ENCODE results near the gene H19.

The H19 gene

GRCh38 chr11:1997755-1998154 lies at the start of gene H19:
TSS of gene H19 (minus strand) at chr11:1997842.
- TF ChIP-seq CTCF (IDR thresholded peaks at IDR 0.05; ENCODE audit: low read length, missing control alignments): no peak
- no peak within 1 kb of the TSS for H3K4me3 ChIP-seq (replicated peaks; ENCODE audit: low read depth, low read length)
- no peak for DNase-seq (ENCODE audit: low read depth)

- no peak for DNase-seq (ENCODE audit: low read depth)
- TF ChIP-seq CTCF (IDR thresholded peaks at IDR 0.05; ENCODE audit: low read length, missing control alignments): no peak
- H3K4me3 ChIP-seq (replicated peaks; ENCODE audit: low read depth, low read length): no peak overlapping the region
Observed at GRCh38 chr11:2041963-2042362, 44.3 kb upstream of the H19 start.

- H3K4me3 ChIP-seq (replicated peaks; ENCODE audit: low read depth, low read length): no peak overlapping the region
- no peak for TF ChIP-seq CTCF (IDR thresholded peaks at IDR 0.05; ENCODE audit: low read length, missing control alignments)
- DNase-seq (ENCODE audit: low read depth): no peak
Observed at GRCh38 chr11:2041153-2041552, 43.5 kb upstream of the H19 start.

- no peak for TF ChIP-seq CTCF (IDR thresholded peaks at IDR 0.05; ENCODE audit: low read length, missing control alignments)
- H3K4me3 ChIP-seq (replicated peaks; ENCODE audit: low read depth, low read length): no peak overlapping the region
- DNase-seq (ENCODE audit: low read depth): no peak
Observed at GRCh38 chr11:2039198-2039759, 41.6 kb upstream of the H19 start.

- H3K4me3 ChIP-seq (replicated peaks; ENCODE audit: low read depth, low read length): no peak overlapping the region
- no peak for DNase-seq (ENCODE audit: low read depth)
- TF ChIP-seq CTCF (IDR thresholded peaks at IDR 0.05; ENCODE audit: low read length, missing control alignments): no peak
Observed at GRCh38 chr11:2036863-2037486, 39.3 kb upstream of the H19 start.

- no peak for DNase-seq (ENCODE audit: low read depth)
- no peak overlapping the region for H3K4me3 ChIP-seq (replicated peaks; ENCODE audit: low read depth, low read length)
- no peak for TF ChIP-seq CTCF (IDR thresholded peaks at IDR 0.05; ENCODE audit: low read length, missing control alignments)
Observed at GRCh38 chr11:2035382-2035781, 37.7 kb upstream of the H19 start.

GRCh38 chr11:2031058-2031457 lies 33.4 kb upstream of the H19 start:
- no peak overlapping the region for H3K4me3 ChIP-seq (replicated peaks; ENCODE audit: low read depth, low read length)
- no peak for DNase-seq (ENCODE audit: low read depth)
- TF ChIP-seq CTCF (IDR thresholded peaks at IDR 0.05; ENCODE audit: low read length, missing control alignments): no peak
